Activated T-helper 1 cell treated with anti-CD3 and anti-CD28 coated beads, Interleukin-12 subunit alpha, Interleukin-12 subunit beta, Interleukin-2, Interleukin-4 antibody, amounts not matched to agents 30 ng/mL and 10 ng/mL and 1 ng/mL, durations not matched to agents 14 hours and 24 hours and 36 hours (primary cell): ENCODE measurements around the gene LNX2. TPM values are rescaled to one million over a fixed set of nuclear protein-coding genes. Genes with fewer than 3 reads are reported as not detected.

Source experiments
- DNase-seq: peaks from one replicate; pipeline ENCODE4 v3.0.0; 2021; ENCODE audit warnings: low spot score
- H3K27ac Mint-ChIP-seq: one replicate; pipeline ENCODE4 v1.8.0; 2021; ENCODE audit warnings: mild to moderate bottlenecking, mixed read lengths
- H3K27me3 Mint-ChIP-seq: one replicate; pipeline ENCODE4 v1.8.0; 2022; ENCODE audit warnings: mild to moderate bottlenecking, moderate library complexity, mixed read lengths; ENCODE audit not compliant: insufficient read depth
- H3K36me3 Mint-ChIP-seq: one replicate; pipeline ENCODE4 v1.8.0; 2021; ENCODE audit warnings: low read depth, mixed read lengths
- H3K4me1 Mint-ChIP-seq: one replicate; pipeline ENCODE4 v1.8.0; 2021; ENCODE audit warnings: low read depth, mixed read lengths
- H3K4me3 Mint-ChIP-seq: one replicate; pipeline ENCODE4 v1.8.0; 2021; ENCODE audit warnings: mild to moderate bottlenecking, moderate library complexity, mixed read lengths
- H3K9me3 Mint-ChIP-seq: one replicate; pipeline ENCODE4 v1.8.0; 2021; ENCODE audit warnings: mixed read lengths
- intact Hi-C: fragments of 100-400 bp; cut with micrococcal nuclease; formaldehyde crosslinking; loops from one replicate; pipeline ENCODE4 v1.15.1; 2024
- total RNA-seq: library from RNA; stranded (reverse); gene quantifications from 2 replicates; pipeline ENCODE4 v1.2.3, GENCODE V29; 2022

Gene LNX2
- total RNA-seq, 1 donor from 2014 or later = 4.1 TPM

GRCh38 chr13:27528908-27529307 is 91.4 kb downstream of the LNX2 start:
- Mint-ChIP-seq H3K36me3 (no peaks in the 10 kb centered on the region), H3K27me3 (peaks cover 3% of the 10 kb centered on the region), H3K4me1 (peaks cover 6% of the 10 kb centered on the region), H3K9me3 (peaks cover 3% of the 10 kb centered on the region), H3K27ac (no peak overlapping the region), H3K4me3 (no peak overlapping the region)
- intact Hi-C loops = no loop called here
- no peak for DNase-seq

- no peak for DNase-seq
- Mint-ChIP-seq H3K4me1 (no peaks in the 10 kb centered on the region), H3K27me3 (peaks cover 8% of the 10 kb centered on the region), H3K27ac (no peak overlapping the region), H3K9me3 (peaks cover 3% of the 10 kb centered on the region), H3K36me3 (no peaks in the 10 kb centered on the region), H3K4me3 (no peak overlapping the region)
- intact Hi-C loops = no loop called here
Measured at GRCh38 chr13:27526516-27526915, 93.8 kb downstream of the LNX2 start.

- Mint-ChIP-seq H3K36me3 (no peaks in the 10 kb centered on the region), H3K4me1 (no peaks in the 10 kb centered on the region), H3K4me3 (no peak overlapping the region), H3K27ac (no peak overlapping the region), H3K9me3 (peaks cover 3% of the 10 kb centered on the region), H3K27me3 (peaks cover 9% of the 10 kb centered on the region)
- DNase-seq = no peak
- intact Hi-C loops = no loop called here
Measured at GRCh38 chr13:27524981-27525975, 95.1 kb downstream of the LNX2 start.

- DNase-seq = no peak
- no peak overlapping the region for H3K4me3 Mint-ChIP-seq
- H3K9me3 Mint-ChIP-seq = peaks cover 3% of the 10 kb centered on the region
- H3K27me3 Mint-ChIP-seq = peaks cover 19% of the 10 kb centered on the region
- H3K4me1 Mint-ChIP-seq = no peaks in the 10 kb centered on the region
- H3K36me3 Mint-ChIP-seq = no peaks in the 10 kb centered on the region
- intact Hi-C loops = no loop called here
- H3K27ac Mint-ChIP-seq = no peak overlapping the region
Measured at GRCh38 chr13:27523346-27524073, 96.8 kb downstream of the LNX2 start.

- Mint-ChIP-seq H3K9me3 (no peaks in the 10 kb centered on the region), H3K4me1 (no peaks in the 10 kb centered on the region), H3K36me3 (no peaks in the 10 kb centered on the region), H3K27me3 (peaks cover 23% of the 10 kb centered on the region), H3K4me3 (no peak overlapping the region), H3K27ac (no peak overlapping the region)
- DNase-seq = no peak
- intact Hi-C loops = no loop called here
Measured at GRCh38 chr13:27522847-27523246, 97.5 kb downstream of the LNX2 start.

GRCh38 chr13:27516103-27516502 is 104.2 kb downstream of the LNX2 start:
- Mint-ChIP-seq H3K27ac (no peak overlapping the region), H3K9me3 (no peaks in the 10 kb centered on the region), H3K4me1 (no peaks in the 10 kb centered on the region), H3K27me3 (peaks cover 30% of the 10 kb centered on the region), H3K36me3 (no peaks in the 10 kb centered on the region), H3K4me3 (no peak overlapping the region)
- no peak for DNase-seq
- intact Hi-C loops = no loop called here

- H3K27ac Mint-ChIP-seq = no peak overlapping the region
- H3K4me3 Mint-ChIP-seq = no peak overlapping the region
- peaks cover 11% of the 10 kb centered on the region for H3K27me3 Mint-ChIP-seq
- intact Hi-C loops = no loop called here
- DNase-seq = no peak
- H3K36me3 Mint-ChIP-seq = no peaks in the 10 kb centered on the region
- H3K9me3 Mint-ChIP-seq = no peaks in the 10 kb centered on the region
- no peaks in the 10 kb centered on the region for H3K4me1 Mint-ChIP-seq
Measured at GRCh38 chr13:27510082-27510481, 110.2 kb downstream of the LNX2 start.

GRCh38 chr13:27508802-27509201 is 111.5 kb downstream of the LNX2 start:
- no peaks in the 10 kb centered on the region for H3K9me3 Mint-ChIP-seq
- H3K27me3 Mint-ChIP-seq = peaks cover 8% of the 10 kb centered on the region
- no peak overlapping the region for H3K4me3 Mint-ChIP-seq
- no peak overlapping the region for H3K27ac Mint-ChIP-seq
- H3K36me3 Mint-ChIP-seq = no peaks in the 10 kb centered on the region
- intact Hi-C loops = no loop called here
- H3K4me1 Mint-ChIP-seq = no peaks in the 10 kb centered on the region
- no peak for DNase-seq

GRCh38 chr13:27505792-27506191 is 114.5 kb downstream of the LNX2 start:
- no peak for DNase-seq
- intact Hi-C loops = no loop called here
- Mint-ChIP-seq H3K9me3 (no peaks in the 10 kb centered on the region), H3K27ac (no peak overlapping the region), H3K4me1 (no peaks in the 10 kb centered on the region), H3K27me3 (peaks cover 5% of the 10 kb centered on the region), H3K36me3 (no peaks in the 10 kb centered on the region), H3K4me3 (no peak overlapping the region)

- Mint-ChIP-seq H3K36me3 (no peaks in the 10 kb centered on the region), H3K9me3 (no peaks in the 10 kb centered on the region), H3K27ac (no peak overlapping the region), H3K27me3 (peaks cover 2% of the 10 kb centered on the region), H3K4me3 (no peak overlapping the region), H3K4me1 (no peaks in the 10 kb centered on the region)
- no peak for DNase-seq
- intact Hi-C loops = no loop called here
Measured at GRCh38 chr13:27504868-27505194, 115.5 kb downstream of the LNX2 start.

GRCh38 chr13:27504128-27504867 is 116.0 kb downstream of the LNX2 start:
- Mint-ChIP-seq H3K4me3 (no peak overlapping the region), H3K9me3 (no peaks in the 10 kb centered on the region), H3K27me3 (peaks cover 4% of the 10 kb centered on the region), H3K36me3 (no peaks in the 10 kb centered on the region), H3K27ac (no peak overlapping the region), H3K4me1 (no peaks in the 10 kb centered on the region)
- no peak for DNase-seq
- intact Hi-C loops = no loop called here

GRCh38 chr13:27500806-27501534 is 119.4 kb downstream of the LNX2 start:
- Mint-ChIP-seq H3K27me3 (peaks cover 3% of the 10 kb centered on the region), H3K4me3 (no peak overlapping the region), H3K9me3 (no peaks in the 10 kb centered on the region), H3K4me1 (no peaks in the 10 kb centered on the region), H3K36me3 (no peaks in the 10 kb centered on the region), H3K27ac (no peak overlapping the region)
- no peak for DNase-seq
- intact Hi-C loops = no loop called here
